K562 (cell line): ENCODE results near the gene RAB13. TPM values are rescaled to one million over a fixed set of nuclear protein-coding genes. Genes with fewer than 3 reads are reported as not detected.

ENCODE experiments used
- ATAC-seq: fragments of 200-7000 bp; cut with Tn5 transposase; 3 replicates; pipeline ENCODE4 v1.9.1; 2020; ENCODE audit warnings: moderate library complexity
- BruUV-seq: library from RNA; stranded (reverse); fragments of 400-500 nt; replicated peaks from 2 replicates; lab custom pipeline; 2021; lab: Mats Ljungman, UMichigan
- CTCF ChIA-PET: fragments of 300-600 bp; formaldehyde crosslinking; extraction: SDS; loops from one replicate; lab custom pipeline; 2021; ENCODE audit warnings: low intra/inter-chr PET ratio; lab: Yijun Ruan, JAX
- POLR2A ChIA-PET: fragments of 300-600, 350-650 bp; sonication (Branson Sonifier 250); formaldehyde crosslinking; extraction: SDS; loops from one replicate; lab custom pipeline; 2021; ENCODE audit warnings: antibody characterized with exemption, inconsistent platforms; lab: Yijun Ruan, JAX
- DNase-seq, 4 experiments: peaks; one replicate each; pipeline versions ENCODE4 v3.0.0 to v3.0.0-alpha.2; 2011 to 2018; ENCODE audit warnings: low spot score in 3 of 4, mixed read lengths in 3 of 4; ENCODE audit errors: extremely low read depth in 1 of 4
- FAIRE-seq: peaks from 2 replicates; lab custom pipeline; 2011; peaks lifted over from hg19 to GRCh38; lab: Jason Lieb, UNC
- H2AFZ ChIP-seq: 2 replicates; pipeline ENCODE4 v1.6.0; 2011; ENCODE audit warnings: low read depth, low read length, control low read depth, inconsistent platforms
- H3K27ac ChIP-seq: fragments of 200-600 bp; 3 replicates; pipeline ENCODE4 v1.8.0; 2011; ENCODE audit warnings: low read depth, mild to moderate bottlenecking, control low read depth, inconsistent platforms, low read length, moderate library complexity, mixed read lengths; ENCODE audit errors: extremely low read depth
- H3K27me3 ChIP-seq, 2 experiments: fragments of 300-600 bp in 1 of 2; 2 replicates in 1 of 2; 3 replicates in 1 of 2; pipeline versions ENCODE4 v1.6.0 to v1.8.0; 2011; ENCODE audit warnings: inconsistent platforms in 2 of 2, low read length in 2 of 2, mild to moderate bottlenecking in 1 of 2, mixed read lengths in 1 of 2, moderate library complexity in 1 of 2; ENCODE audit not compliant: control insufficient read depth in 2 of 2, insufficient read depth in 2 of 2
- H3K36me3 ChIP-seq: fragments of 300-600 bp; 3 replicates; pipeline ENCODE4 v1.8.0; 2011; ENCODE audit warnings: mild to moderate bottlenecking, low read length, inconsistent platforms; ENCODE audit not compliant: control insufficient read depth, insufficient read depth
- H3K4me1 ChIP-seq, 2 experiments: fragments of 200-600 bp in 1 of 2; replicated peaks in 1 of 2; 2 replicates in 1 of 2; 3 replicates in 1 of 2; pipeline versions ENCODE4 v1.5.1 to v1.8.0; 2011; ENCODE audit warnings: inconsistent platforms in 2 of 2, low read length in 2 of 2, mild to moderate bottlenecking in 1 of 2, mixed read lengths in 1 of 2, moderate library complexity in 1 of 2; ENCODE audit not compliant: control insufficient read depth in 2 of 2, insufficient read depth in 2 of 2
- H3K4me2 ChIP-seq: 2 replicates; pipeline ENCODE4 v1.6.1; 2011; ENCODE audit warnings: low read length, control low read depth, inconsistent platforms, mixed read lengths; ENCODE audit not compliant: insufficient read depth
- H3K4me3 ChIP-seq: fragments of 200-600 bp; sonication (generic), shearing (Covaris generic); 2 replicates; pipeline ENCODE4 v1.5.1; 2016; ENCODE audit warnings: control low read depth, inconsistent platforms
- H3K79me2 ChIP-seq: fragments of 200-600 bp; 3 replicates; pipeline ENCODE4 v1.8.0; 2011; ENCODE audit warnings: low read length, inconsistent platforms; ENCODE audit not compliant: control insufficient read depth, insufficient read depth
- H3K9ac ChIP-seq, 2 experiments: 2 replicates each; pipeline versions ENCODE4 v1.6.0 to v1.6.1; 2011; ENCODE audit warnings: low read depth in 2 of 2, low read length in 2 of 2, control low read depth in 1 of 2, inconsistent platforms in 1 of 2, mild to moderate bottlenecking in 1 of 2, mixed read lengths in 1 of 2; ENCODE audit not compliant: insufficient read depth in 1 of 2
- H3K9me1 ChIP-seq: one replicate; pipeline ENCODE4 v1.6.0; 2011; ENCODE audit warnings: inconsistent platforms, mild to moderate bottlenecking, low read length, moderate library complexity; ENCODE audit not compliant: control insufficient read depth, insufficient read depth
- H3K9me3 ChIP-seq: replicated peaks from 2 replicates; pipeline ENCODE4 v1.5.1; 2011; ENCODE audit warnings: low read depth, low read length, inconsistent platforms; ENCODE audit not compliant: control insufficient read depth, insufficient read depth
- H4K20me1 ChIP-seq: replicated peaks from 2 replicates; pipeline ENCODE4 v1.6.1; 2011; ENCODE audit warnings: low read length, inconsistent platforms, mixed read lengths; ENCODE audit not compliant: control insufficient read depth, insufficient read depth
- BRF2 ChIP-seq: IDR thresholded peaks from 3 replicates; pipeline ENCODE4 v1.6.1; 2011; ENCODE audit warnings: borderline replicate concordance, mild to moderate bottlenecking; ENCODE audit not compliant: insufficient read length, insufficient read depth
- CHAMP1 ChIP-seq: fragments of 450-650 bp; IDR thresholded peaks from 2 replicates; pipeline ENCODE4 v1.6.1; 2016; ENCODE audit warnings: mild to moderate bottlenecking
- E4F1 ChIP-seq: fragments of 250-450 bp; sonication (Bioruptor Pico); IDR thresholded peaks from 2 replicates; pipeline ENCODE4 v1.5.0; 2021; ENCODE audit warnings: mild to moderate bottlenecking, borderline replicate concordance
- ELF4 ChIP-seq: fragments of 450-650 bp; formaldehyde crosslinking; IDR thresholded peaks from 2 replicates; pipeline ENCODE4 v1.4.0; 2022; ENCODE audit warnings: missing genetic modification characterization
- OTX1 ChIP-seq: fragments of 450-650 bp; formaldehyde crosslinking; IDR thresholded peaks from 2 replicates; pipeline ENCODE4 v1.4.0; 2022; ENCODE audit warnings: mild to moderate bottlenecking
- RNF219 ChIP-seq: fragments of 250-450 bp; sonication (Bioruptor Pico); IDR thresholded peaks from 2 replicates; pipeline ENCODE4 v1.5.0; 2022; ENCODE audit warnings: mild to moderate bottlenecking
- SRF ChIP-seq, 2 experiments: fragments of 250-450, 450-650 bp in 1 of 2; sonication (Bioruptor Pico) in 1 of 2; sonication (generic) in 1 of 2; formaldehyde crosslinking; IDR thresholded peaks; 2 replicates each; pipeline versions ENCODE4 v1.5.0 to v1.5.1; 2020 to 2022; ENCODE audit warnings: mild to moderate bottlenecking in 1 of 2, missing genetic modification reagents in 1 of 2
- TCF7L2 ChIP-seq: fragments of 150-350 bp; IDR thresholded peaks from 2 replicates; pipeline ENCODE4 v1.6.1; 2016; ENCODE audit warnings: low read depth, mild to moderate bottlenecking, low read length, moderate library complexity
- TRIM28 ChIP-seq: fragments of 450-650 bp; IDR thresholded peaks from 2 replicates; pipeline ENCODE4 v1.6.1; 2017
- ZNF124 ChIP-seq: sonication (generic); formaldehyde crosslinking; IDR thresholded peaks from 2 replicates; pipeline ENCODE4 v1.8.1; 2022; ENCODE audit warnings: missing genetic modification reagents
- ZNF431 ChIP-seq: sonication (generic); formaldehyde crosslinking; IDR thresholded peaks from 2 replicates; pipeline ENCODE4 v1.8.0; 2022; ENCODE audit warnings: mild to moderate bottlenecking, missing genetic modification reagents
- ZNF445 ChIP-seq: fragments of 250-450 bp; sonication (Bioruptor Pico); IDR thresholded peaks from 2 replicates; pipeline ENCODE4 v1.4.0; 2020; ENCODE audit warnings: low read depth, mild to moderate bottlenecking, moderate library complexity
- WGBS: fragments of 100-300 bp; shearing (Covaris generic); methylation state at CpG from one replicate; pipeline ENCODE4 v1.1.6; 2016; ENCODE audit warnings: low coverage, mixed read lengths; ENCODE audit not compliant: insufficient coverage; ENCODE audit errors: missing lambda C conversion rate; 5-methylcytosine and 5-hydroxymethylcytosine counted together
- in situ Hi-C: fragments of 300-500 bp; cut with MboI; formaldehyde crosslinking; loops from 4 replicates; pipeline ENCODE4 v1.15.0; 2018; ENCODE audit warnings: inconsistent platforms, mixed read lengths
- intact Hi-C: fragments of 100-400 bp; cut with micrococcal nuclease; formaldehyde crosslinking; loops from 2 replicates; pipeline ENCODE4 v1.14.2; 2022
- polyA plus RNA-seq, 8 experiments: library from polyadenylated mRNA; depleted of rRNA in 4 of 8; stranded (reverse) in 5 of 8; unstranded in 3 of 8; fragments of >200 nt; fragmentation: Nextera tagmentation in 2 of 8; fragmentation: Illumina TruSeq in 1 of 8; extraction: Ambion mirVana in 2 of 8; extraction: Trizol in 1 of 8; gene quantifications; 2 replicates each; pipeline versions ENCODE4 v1.2.1 to v1.2.3, GENCODE V29; 2011 to 2014; ENCODE audit warnings: inconsistent platforms in 1 of 8, missing spikeins in 1 of 8
- total RNA-seq, 7 experiments: library from RNA; depleted of rRNA in 6 of 7; stranded (reverse); fragments of >200 nt in 6 of 7; fragmentation: Illumina TruSeq in 2 of 7; extraction: Trizol in 2 of 7; gene quantifications; 2 replicates each; pipeline versions ENCODE4 v1.2.1 to v1.2.3, GENCODE V29; 2011 to 2021; ENCODE audit warnings: low replicate concordance in 1 of 7

RAB13 gene
- total and polyA plus RNA-seq, 9 of the 15 experiments (the other 6 are each of a cell fraction or from before 2014, with no cell fraction given), result 22.3 to 100 (median 39.8) TPM

GRCh38 chr1:153968972-153969371 lies 17.2 kb downstream of the RAB13 start:
- H4K20me1 ChIP-seq, result no peaks in the 10 kb centered on the region
- peak overlapping the region; percentile 41 to 89; a peak in 3 of 4 replicates for H3K9ac ChIP-seq
- no peaks in the 10 kb centered on the region for H3K9me3 ChIP-seq
- in situ Hi-C loops (no loop called here), intact Hi-C loops (loop anchor here (5.0 kb wide), 1 partner anchor 172 kb away; no protein-coding TSS in a partner anchor)
- DNase-seq (no peak), FAIRE-seq (no peak), ATAC-seq (no peak)
- no peaks in the 10 kb centered on the region for H3K27me3 ChIP-seq
- H3K9me1 ChIP-seq, result no peaks in the 10 kb centered on the region
- H3K4me2 ChIP-seq, result peak overlapping the region; percentile 87
- WGBS, result 79% methylated on average over 2 of the region's 2 CpGs
- POLR2A ChIA-PET, result interaction anchor here (0.7 to 4.8 kb wide), 5 partner anchors 8 to 76 kb away, joined by 3 to 84 read pairs (median 9); partner anchors contain the start of genes JTB and RPS27
- H3K4me3 ChIP-seq, result peak overlapping the region; percentile 51; the same call in 1 of the 2 replicates
- CTCF ChIA-PET, result no interaction called here
- H2AFZ ChIP-seq, result no peak overlapping the region
- H3K36me3 ChIP-seq, result peaks cover 10% of the 10 kb centered on the region; the same call in 2 of the 3 replicates
- H3K4me1 ChIP-seq, result peaks cover 7 to 13% of the 10 kb centered on the region in 2 experiments; a peak in 4 of 5 replicates
- H3K79me2 ChIP-seq, result peaks cover 31% of the 10 kb centered on the region
- H3K27ac ChIP-seq, result no peak overlapping the region
- BruUV-seq, result no TSS peak
- no peak for TF ChIP-seq OTX1 (CRISPR knock-in tag)
- TF ChIP-seq TCF7L2, result no peak
- TF ChIP-seq TRIM28, result no peak
- TF ChIP-seq RNF219 (CRISPR knock-in tag), result no peak
- TF ChIP-seq ZNF445 (CRISPR knock-in tag), result no peak
- TF ChIP-seq E4F1 (CRISPR knock-in tag), result no peak
- TF ChIP-seq SRF (CRISPR knock-in tag; IDR thresholded peaks at IDR 0.05), result no peak
- TF ChIP-seq ZNF431 (CRISPR knock-in tag), result no peak
- no peak for TF ChIP-seq ZNF124 (CRISPR knock-in tag)
- no peak for TF ChIP-seq ELF4 (CRISPR knock-in tag)
- TF ChIP-seq CHAMP1, result no peak
- TF ChIP-seq BRF2, result no peak
